Neural cell (in vitro differentiated cells): ENCODE measurements around the gene CCNQ. TPM values are rescaled to one million over a fixed set of nuclear protein-coding genes. Genes with fewer than 3 reads are reported as not detected.

Experiments
- H2AFZ ChIP-seq: fragments of 200-600, 300-800 bp; sonication (generic), shearing (Covaris generic); 2 replicates; pipeline ENCODE4 v1.6.0; 2014; ENCODE audit warnings: low read depth, mild to moderate bottlenecking, antibody characterized with exemption, low read length, moderate library complexity
- H3F3A ChIP-seq: fragments of 200-600 bp; shearing (Covaris generic); 2 replicates; pipeline ENCODE4 v1.6.1; 2016; ENCODE audit warnings: mild to moderate bottlenecking, moderate library complexity, mixed read lengths, antibody characterized with exemption, low read length; ENCODE audit not compliant: insufficient read depth, poor library complexity, severe bottlenecking
- H3K27ac ChIP-seq: fragments of 200-600, 300-800 bp; sonication (generic), shearing (Covaris generic); 2 replicates; pipeline ENCODE4 v1.5.1; 2014; ENCODE audit warnings: mild to moderate bottlenecking, low read length, moderate library complexity
- H3K27me3 ChIP-seq: fragments of 300-800, 200-600 bp; sonication (generic), shearing (Covaris generic); 2 replicates; pipeline ENCODE4 v1.6.0; 2014; ENCODE audit warnings: mild to moderate bottlenecking, low read depth, low read length, moderate library complexity; ENCODE audit not compliant: insufficient read depth
- H3K36me3 ChIP-seq: fragments of 300-800, 200-600 bp; sonication (generic), shearing (Covaris generic); 2 replicates; pipeline ENCODE4 v1.5.1; 2014; ENCODE audit warnings: mild to moderate bottlenecking, antibody characterized with exemption, low read length, moderate library complexity; ENCODE audit not compliant: insufficient read depth
- H3K4me2 ChIP-seq: fragments of 300-800, 200-600 bp; sonication (generic), shearing (Covaris generic); 2 replicates; pipeline ENCODE4 v1.6.0; 2014; ENCODE audit warnings: mild to moderate bottlenecking, low read length
- H3K4me3 ChIP-seq: fragments of 300-800, 200-600 bp; sonication (generic), shearing (Covaris generic); 2 replicates; pipeline ENCODE4 v1.5.1; 2014; ENCODE audit warnings: mild to moderate bottlenecking, low read length, moderate library complexity
- H3K79me2 ChIP-seq: fragments of 200-600 bp; shearing (Covaris generic); replicated peaks from 2 replicates; pipeline ENCODE4 v1.6.0; 2014; ENCODE audit warnings: mild to moderate bottlenecking, low read length, moderate library complexity; ENCODE audit not compliant: insufficient read depth
- H3K9ac ChIP-seq: fragments of 300-800, 200-600 bp; sonication (generic), shearing (Covaris generic); 2 replicates; pipeline ENCODE4 v1.6.1; 2016; ENCODE audit warnings: mild to moderate bottlenecking, low read length, mixed read lengths
- H3K9me2 ChIP-seq: fragments of 200-600 bp; shearing (Covaris generic); 2 replicates; pipeline ENCODE4 v1.6.1; 2016; ENCODE audit warnings: mild to moderate bottlenecking, low read length, mixed read lengths; ENCODE audit not compliant: insufficient read depth
- H3K9me3 ChIP-seq: fragments of 200-600, 300-800 bp; sonication (generic), shearing (Covaris generic); 2 replicates; pipeline ENCODE4 v1.6.1; 2016; ENCODE audit warnings: mild to moderate bottlenecking, mixed run types, low read length, moderate library complexity, mixed read lengths
- H4K20me1 ChIP-seq: fragments of 200-600 bp; shearing (Covaris generic); 2 replicates; pipeline ENCODE4 v1.6.1; 2016; ENCODE audit warnings: mild to moderate bottlenecking, mixed run types; ENCODE audit not compliant: insufficient read depth
- EZH2 ChIP-seq: fragments of 200-600, 300-800 bp; shearing (Covaris generic), sonication (generic); IDR thresholded peaks from 2 replicates; pipeline ENCODE4 v1.6.1; 2014; ENCODE audit warnings: antibody characterized with exemption, low read length, borderline replicate concordance, mild to moderate bottlenecking; ENCODE audit not compliant: insufficient read depth, poor library complexity, severe bottlenecking
- MXI1 ChIP-seq: fragments of 450-650 bp; conservative IDR thresholded peaks from 2 replicates; pipeline ENCODE4 v1.6.1; 2014; ENCODE audit warnings: antibody characterized with exemption, mild to moderate bottlenecking; ENCODE audit not compliant: poor library complexity, severe bottlenecking
- POLR2AphosphoS5 ChIP-seq: IDR thresholded peaks from 2 replicates; pipeline ENCODE4 v1.6.1; 2012
- RAD21 ChIP-seq: fragments of 450-650 bp; conservative IDR thresholded peaks from 2 replicates; pipeline ENCODE4 v1.6.1; 2014; ENCODE audit warnings: antibody characterized with exemption, mild to moderate bottlenecking, moderate library complexity
- SMC3 ChIP-seq: fragments of 450-650 bp; conservative IDR thresholded peaks from 2 replicates; pipeline ENCODE4 v1.6.1; 2014; ENCODE audit warnings: antibody characterized with exemption, mild to moderate bottlenecking, moderate library complexity; ENCODE audit not compliant: poor library complexity
- polyA plus RNA-seq: library from polyadenylated mRNA; depleted of rRNA; stranded (reverse); fragments of >200 nt; gene quantifications from 2 replicates; pipeline ENCODE4 v1.2.3, GENCODE V29; 2014
- TF ChIP-seq, protein P1 (sequence below): IDR thresholded peaks from 2 replicates; pipeline ENCODE4 v1.6.1; 2012; ENCODE audit warnings: borderline replicate concordance
- TF ChIP-seq, protein P2 (sequence below): fragments of 450-650 bp; IDR thresholded peaks from 2 replicates; pipeline ENCODE4 v1.5.1; 2014; ENCODE audit warnings: antibody characterized with exemption, mild to moderate bottlenecking, moderate library complexity; ENCODE audit not compliant: poor library complexity, severe bottlenecking

The CCNQ gene
- polyA plus RNA-seq, 1 donor from 2014 or later: 61.2 TPM

DNA sequence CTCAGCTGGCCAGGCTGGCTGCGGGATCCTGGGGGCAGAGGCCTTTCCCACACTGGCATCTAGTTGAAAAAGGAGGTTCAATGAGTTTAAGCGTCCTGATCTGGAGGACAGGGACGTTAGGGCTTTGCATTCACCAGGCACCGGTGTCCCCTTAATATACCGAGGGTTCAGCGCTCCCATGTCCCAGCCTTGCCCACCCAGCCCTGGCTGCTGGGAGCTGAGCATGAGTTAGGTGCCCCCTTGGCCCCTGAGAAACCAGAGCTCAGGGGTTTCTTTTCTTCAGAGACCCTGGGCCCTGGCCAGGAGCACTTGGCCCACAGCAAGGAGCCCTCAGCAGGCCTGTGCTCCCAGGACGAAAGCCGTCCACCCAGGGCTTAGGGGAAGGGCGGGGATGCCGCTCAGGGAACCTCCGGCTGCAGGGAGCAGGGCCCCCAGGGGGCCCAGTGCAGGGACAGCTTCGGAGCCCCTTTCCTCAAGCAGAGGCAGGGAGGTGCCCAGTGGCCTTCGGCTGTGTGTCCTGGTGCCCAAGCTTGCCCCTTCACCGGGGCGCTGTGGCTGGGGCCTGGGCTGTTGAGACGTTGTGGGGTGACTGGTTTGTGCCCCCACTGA lies 27.2 kb upstream of the CCNQ start:
- TF ChIP-seq POLR2AphosphoS5: no peak
- TF ChIP-seq SMC3: no peak
- TF ChIP-seq RAD21: no peak
- no peak for TF ChIP-seq MXI1
- no peak for TF ChIP-seq EZH2
- TF ChIP-seq, protein P1, sequence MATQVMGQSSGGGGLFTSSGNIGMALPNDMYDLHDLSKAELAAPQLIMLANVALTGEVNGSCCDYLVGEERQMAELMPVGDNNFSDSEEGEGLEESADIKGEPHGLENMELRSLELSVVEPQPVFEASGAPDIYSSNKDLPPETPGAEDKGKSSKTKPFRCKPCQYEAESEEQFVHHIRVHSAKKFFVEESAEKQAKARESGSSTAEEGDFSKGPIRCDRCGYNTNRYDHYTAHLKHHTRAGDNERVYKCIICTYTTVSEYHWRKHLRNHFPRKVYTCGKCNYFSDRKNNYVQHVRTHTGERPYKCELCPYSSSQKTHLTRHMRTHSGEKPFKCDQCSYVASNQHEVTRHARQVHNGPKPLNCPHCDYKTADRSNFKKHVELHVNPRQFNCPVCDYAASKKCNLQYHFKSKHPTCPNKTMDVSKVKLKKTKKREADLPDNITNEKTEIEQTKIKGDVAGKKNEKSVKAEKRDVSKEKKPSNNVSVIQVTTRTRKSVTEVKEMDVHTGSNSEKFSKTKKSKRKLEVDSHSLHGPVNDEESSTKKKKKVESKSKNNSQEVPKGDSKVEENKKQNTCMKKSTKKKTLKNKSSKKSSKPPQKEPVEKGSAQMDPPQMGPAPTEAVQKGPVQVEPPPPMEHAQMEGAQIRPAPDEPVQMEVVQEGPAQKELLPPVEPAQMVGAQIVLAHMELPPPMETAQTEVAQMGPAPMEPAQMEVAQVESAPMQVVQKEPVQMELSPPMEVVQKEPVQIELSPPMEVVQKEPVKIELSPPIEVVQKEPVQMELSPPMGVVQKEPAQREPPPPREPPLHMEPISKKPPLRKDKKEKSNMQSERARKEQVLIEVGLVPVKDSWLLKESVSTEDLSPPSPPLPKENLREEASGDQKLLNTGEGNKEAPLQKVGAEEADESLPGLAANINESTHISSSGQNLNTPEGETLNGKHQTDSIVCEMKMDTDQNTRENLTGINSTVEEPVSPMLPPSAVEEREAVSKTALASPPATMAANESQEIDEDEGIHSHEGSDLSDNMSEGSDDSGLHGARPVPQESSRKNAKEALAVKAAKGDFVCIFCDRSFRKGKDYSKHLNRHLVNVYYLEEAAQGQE: no peak
- H3K9me2 ChIP-seq: no peaks in the 10 kb centered on the region
- H3K9me3 ChIP-seq: no peaks in the 10 kb centered on the region
- H2AFZ ChIP-seq: no peak overlapping the region
- no peaks in the 10 kb centered on the region for H3K79me2 ChIP-seq
- H3K27ac ChIP-seq: no peak overlapping the region
- no peaks in the 10 kb centered on the region for H3K27me3 ChIP-seq
- H4K20me1 ChIP-seq: no peaks in the 10 kb centered on the region
- H3K4me2 ChIP-seq: no peak overlapping the region
- no peak overlapping the region for H3K4me3 ChIP-seq
- no peak overlapping the region for H3K9ac ChIP-seq
- no peaks in the 10 kb centered on the region for H3K36me3 ChIP-seq
- H3F3A ChIP-seq: no peaks in the 10 kb centered on the region

DNA sequence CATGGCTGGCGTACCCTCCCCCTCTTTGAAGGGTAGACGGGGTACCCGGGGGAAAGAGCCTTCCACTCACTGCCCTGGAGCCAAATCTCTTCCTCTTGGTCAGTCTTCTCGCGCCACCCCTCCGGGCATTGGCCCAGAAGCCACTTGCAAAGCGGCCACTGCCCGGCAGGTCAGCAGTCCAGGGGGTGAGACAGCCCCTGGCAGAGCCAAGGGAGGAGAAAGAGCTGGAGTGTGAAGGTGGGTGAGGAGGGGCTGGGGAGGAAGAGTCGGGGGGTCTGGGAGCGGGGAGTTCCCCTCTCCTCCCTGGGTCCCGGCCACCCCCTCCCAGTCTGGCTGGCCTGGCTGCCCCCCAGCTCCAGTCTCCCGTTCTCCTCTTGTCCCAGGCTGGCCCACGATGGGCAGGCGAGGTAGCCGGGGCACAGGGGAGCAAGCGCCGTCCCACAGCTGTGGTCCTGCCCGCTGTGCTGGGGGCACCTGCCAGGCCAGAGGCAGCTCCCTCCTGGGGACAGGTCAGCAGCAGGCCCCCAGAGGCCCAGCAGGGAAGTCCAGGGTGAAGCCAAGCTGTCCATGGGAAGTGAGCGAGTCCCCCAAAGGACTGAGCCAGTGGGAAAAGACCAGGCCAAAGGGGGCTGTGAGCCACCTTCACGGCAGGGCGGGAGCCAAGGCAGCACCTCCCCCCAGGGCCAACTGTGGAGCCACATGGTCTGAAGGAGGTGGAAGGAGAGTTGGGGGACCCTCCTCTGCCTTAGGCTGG lies 26.5 kb upstream of the CCNQ start:
- H3K4me3 ChIP-seq: no peak overlapping the region
- no peak overlapping the region for H2AFZ ChIP-seq
- no peaks in the 10 kb centered on the region for H3K79me2 ChIP-seq
- no peaks in the 10 kb centered on the region for H3K9me2 ChIP-seq
- H3K4me2 ChIP-seq: no peak overlapping the region
- H3F3A ChIP-seq: no peaks in the 10 kb centered on the region
- no peaks in the 10 kb centered on the region for H3K36me3 ChIP-seq
- no peaks in the 10 kb centered on the region for H4K20me1 ChIP-seq
- H3K27me3 ChIP-seq: no peaks in the 10 kb centered on the region
- no peak overlapping the region for H3K9ac ChIP-seq
- H3K9me3 ChIP-seq: no peaks in the 10 kb centered on the region
- TF ChIP-seq MXI1: no peak
- TF ChIP-seq, protein P2, sequence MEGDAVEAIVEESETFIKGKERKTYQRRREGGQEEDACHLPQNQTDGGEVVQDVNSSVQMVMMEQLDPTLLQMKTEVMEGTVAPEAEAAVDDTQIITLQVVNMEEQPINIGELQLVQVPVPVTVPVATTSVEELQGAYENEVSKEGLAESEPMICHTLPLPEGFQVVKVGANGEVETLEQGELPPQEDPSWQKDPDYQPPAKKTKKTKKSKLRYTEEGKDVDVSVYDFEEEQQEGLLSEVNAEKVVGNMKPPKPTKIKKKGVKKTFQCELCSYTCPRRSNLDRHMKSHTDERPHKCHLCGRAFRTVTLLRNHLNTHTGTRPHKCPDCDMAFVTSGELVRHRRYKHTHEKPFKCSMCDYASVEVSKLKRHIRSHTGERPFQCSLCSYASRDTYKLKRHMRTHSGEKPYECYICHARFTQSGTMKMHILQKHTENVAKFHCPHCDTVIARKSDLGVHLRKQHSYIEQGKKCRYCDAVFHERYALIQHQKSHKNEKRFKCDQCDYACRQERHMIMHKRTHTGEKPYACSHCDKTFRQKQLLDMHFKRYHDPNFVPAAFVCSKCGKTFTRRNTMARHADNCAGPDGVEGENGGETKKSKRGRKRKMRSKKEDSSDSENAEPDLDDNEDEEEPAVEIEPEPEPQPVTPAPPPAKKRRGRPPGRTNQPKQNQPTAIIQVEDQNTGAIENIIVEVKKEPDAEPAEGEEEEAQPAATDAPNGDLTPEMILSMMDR: no peak
- TF ChIP-seq RAD21: no peak
- no peak overlapping the region for H3K27ac ChIP-seq
